Sigmoid colon (tissue), 4 donors: ENCODE data around the gene MYLK.

Source experiments
- CTCF ChIP-seq, 4 experiments: fragments of 450-650 bp in 3 of 4; fragments of 200-600 bp in 1 of 4; IDR thresholded peaks; one replicate each; pipeline ENCODE4 v1.5.1; 2016 to 2019; ENCODE audit warnings: antibody characterized with exemption in 4 of 4, mild to moderate bottlenecking in 3 of 4, moderate library complexity in 2 of 4
- EP300 ChIP-seq, 4 donors: sonication (generic); formaldehyde crosslinking; IDR thresholded peaks; one replicate each; pipeline ENCODE4 v1.6.1; 2017; ENCODE audit warnings: antibody characterized with exemption in 4 of 4
- POLR2A ChIP-seq, 2 donors: fragments of 450-650 bp; IDR thresholded peaks; one replicate each; pipeline ENCODE4 v1.6.1; 2016; ENCODE audit warnings: antibody characterized with exemption in 2 of 2, mild to moderate bottlenecking in 2 of 2, moderate library complexity in 2 of 2
- POLR2AphosphoS5 ChIP-seq, 4 donors: sonication (generic); formaldehyde crosslinking; IDR thresholded peaks; one replicate each; pipeline ENCODE4 v1.6.1; 2017; ENCODE audit warnings: antibody characterized with exemption in 4 of 4

- TF ChIP-seq CTCF (IDR thresholded peaks at IDR 0.05) (no peak), EP300 (IDR thresholded peaks at IDR 0.05) (no peak), POLR2A (IDR thresholded peaks at IDR 0.05) (no peak), POLR2AphosphoS5 (IDR thresholded peaks at IDR 0.05) (no peak)
These were observed 140.1 kb downstream of the MYLK start for GRCh38 chr3:123744064-123744463.
